Tibial nerve (tissue), 4 donors: ENCODE measurements around the gene USE1. TPM values are rescaled to one million over a fixed set of nuclear protein-coding genes. Genes with fewer than 3 reads are reported as not detected.
A peak's percentile ranks its signal among the peaks of the same experiment; 100 is the strongest.

Experiments
- DNase-seq, 2 donors: peaks; one replicate each; pipeline ENCODE4 v3.0.0-alpha.2; 2019; ENCODE audit warnings: low spot score in 2 of 2
- H3K27ac ChIP-seq, 4 donors: fragments of 200-600 bp; sonication (generic) in 3 of 4; one replicate each; pipeline ENCODE4 v1.5.1; 2017 to 2019; ENCODE audit warnings: mild to moderate bottlenecking in 1 of 4
- H3K27me3 ChIP-seq, 2 donors: fragments of 200-600 bp; sonication (generic) in 1 of 2; one replicate each; pipeline versions ENCODE4 v1.5.1 to v1.6.0; 2017 to 2019
- H3K36me3 ChIP-seq, 3 donors: fragments of 200-600 bp; sonication (generic); one replicate each; pipeline ENCODE4 v1.5.1; 2018 to 2019
- H3K4me1 ChIP-seq, 4 donors: fragments of 200-600 bp; sonication (generic) in 3 of 4; one replicate each; pipeline ENCODE4 v1.5.1; 2017 to 2019
- H3K4me3 ChIP-seq, 4 donors: fragments of 200-600 bp; sonication (generic) in 3 of 4; one replicate each; pipeline ENCODE4 v1.5.1; 2017 to 2019; ENCODE audit warnings: mild to moderate bottlenecking in 1 of 4, moderate library complexity in 1 of 4
- H3K9me3 ChIP-seq, 4 donors: fragments of 200-600 bp; sonication (generic) in 3 of 4; one replicate each; pipeline ENCODE4 v1.5.1; 2017 to 2019
- CTCF ChIP-seq, 5 experiments: fragments of 200-600 bp in 3 of 5; fragments of 450-650 bp in 2 of 5; sonication (generic) in 3 of 5; IDR thresholded peaks; one replicate each; pipeline ENCODE4 v1.5.1; 2016 to 2019; ENCODE audit warnings: antibody characterized with exemption in 5 of 5, mild to moderate bottlenecking in 3 of 5, moderate library complexity in 2 of 5
- EP300 ChIP-seq, 2 donors: sonication (generic); formaldehyde crosslinking; IDR thresholded peaks; one replicate each; pipeline ENCODE4 v1.6.1; 2017; ENCODE audit warnings: antibody characterized with exemption in 2 of 2, mild to moderate bottlenecking in 1 of 2
- POLR2A ChIP-seq, 2 donors: fragments of 450-650 bp; IDR thresholded peaks; one replicate each; pipeline ENCODE4 v1.6.1; 2017; ENCODE audit warnings: antibody characterized with exemption in 2 of 2, mild to moderate bottlenecking in 2 of 2, moderate library complexity in 2 of 2
- WGBS, 2 donors: methylation state at CpG; one replicate each; pipeline ENCODE4 v1.1.5; 2018; 5-methylcytosine and 5-hydroxymethylcytosine counted together
- total RNA-seq, 4 donors: library from RNA; depleted of rRNA; stranded (reverse); fragments of >200 nt; gene quantifications; one replicate each; pipeline ENCODE4 v1.1.0, GENCODE V29; 2016

Gene USE1
- 10 to 100 TPM; 17.4 to 50.0 (median 28.0) TPM for total RNA-seq

- peak within 1 kb of the TSS; percentile 91 to 97 (median 93) for H3K27ac ChIP-seq
- peak within 1 kb of the TSS; percentile 72 to 92 (median 83) for H3K4me3 ChIP-seq
- no peaks in the 10 kb centered on the region for H3K27me3 ChIP-seq
- peaks cover 5 to 67% (median 8%) of the 10 kb centered on the region in 3 donors for H3K36me3 ChIP-seq
- peak; percentile 86 for DNase-seq
- 3 to 5% methylated on average over 39 to 46 of the region's 56 CpGs for WGBS, 2 donors
- no peaks in the 10 kb centered on the region for H3K9me3 ChIP-seq
- peaks cover 2 to 21% (median 6%) of the 10 kb centered on the region in 4 donors for H3K4me1 ChIP-seq
- peak; percentile 9 to 48 for TF ChIP-seq POLR2A (IDR thresholded peaks at IDR 0.05)
- peak; percentile 83 to 87 for TF ChIP-seq EP300 (IDR thresholded peaks at IDR 0.05)
- TF ChIP-seq CTCF (IDR thresholded peaks at IDR 0.05), result peak in 1 of 5 experiments; percentile 43
These were observed at the start of gene USE1 for GRCh38 chr19:17215127-17215971. TSS of gene USE1 (plus strand) at chr19:17215357. CDS start at chr19:17215406, 49 bp downstream.

GRCh38 chr19:17165715-17166114 lies 49.4 kb upstream of the USE1 start:
- no peaks in the 10 kb centered on the region for H3K4me1 ChIP-seq
- 97% methylated on average over 5 of the region's 5 CpGs for WGBS, 2 donors
- no peak overlapping the region for H3K4me3 ChIP-seq
- no peak for DNase-seq
- no peaks in the 10 kb centered on the region for H3K27me3 ChIP-seq
- no peak for TF ChIP-seq CTCF (IDR thresholded peaks at IDR 0.05)
- TF ChIP-seq POLR2A (IDR thresholded peaks at IDR 0.05), result no peak
- TF ChIP-seq EP300 (IDR thresholded peaks at IDR 0.05), result no peak
- no peak overlapping the region for H3K27ac ChIP-seq
- peaks cover 10 to 100% (median 33%) of the 10 kb centered on the region in 3 donors for H3K36me3 ChIP-seq
- peaks cover 0 to 5% (median 0%) of the 10 kb centered on the region in 4 donors for H3K9me3 ChIP-seq

GRCh38 chr19:17170538-17171297 lies 44.4 kb upstream of the USE1 start:
- H3K4me3 ChIP-seq, result no peak overlapping the region
- TF ChIP-seq POLR2A (IDR thresholded peaks at IDR 0.05), result no peak
- TF ChIP-seq CTCF (IDR thresholded peaks at IDR 0.05), result no peak
- TF ChIP-seq EP300 (IDR thresholded peaks at IDR 0.05), result no peak
- no peaks in the 10 kb centered on the region for H3K4me1 ChIP-seq
- no peak for DNase-seq
- no peak overlapping the region for H3K27ac ChIP-seq
- H3K36me3 ChIP-seq, result peaks cover 12 to 100% (median 13%) of the 10 kb centered on the region in 3 donors
- WGBS, 2 donors, result 82 to 84% methylated on average over 13 of the region's 13 CpGs
- H3K9me3 ChIP-seq, result no peaks in the 10 kb centered on the region
- no peaks in the 10 kb centered on the region for H3K27me3 ChIP-seq

GRCh38 chr19:17171874-17172273 lies 43.3 kb upstream of the USE1 start:
- 91% methylated on average over 8 of the region's 8 CpGs for WGBS, 2 donors
- Histone ChIP-seq H3K27ac (no peak overlapping the region), H3K27me3 (no peaks in the 10 kb centered on the region), H3K4me3 (no peak overlapping the region), H3K36me3 (peaks cover 8 to 100% (median 12%) of the 10 kb centered on the region in 3 donors), H3K4me1 (no peaks in the 10 kb centered on the region), H3K9me3 (no peaks in the 10 kb centered on the region)
- no peak for DNase-seq
- TF ChIP-seq EP300 (IDR thresholded peaks at IDR 0.05) (no peak), POLR2A (IDR thresholded peaks at IDR 0.05) (no peak), CTCF (IDR thresholded peaks at IDR 0.05) (no peak)
